HG02870 (cell line): ENCODE results near the gene TCEAL7.
"Not testable (repeated sequence)": the region's sequence is repeated elsewhere in the genome, so short reads cannot be mapped to it uniquely, and the experiment has no call there.

Source experiments
- ATAC-seq: cut with Tn5 transposase; IDR thresholded peaks from one replicate; pipeline ENCODE4 v1.9.1; 2021; ENCODE audit warnings: mild to moderate bottlenecking, moderate library complexity; ENCODE audit not compliant: unreplicated experiment

The TCEAL7 gene, protein sequence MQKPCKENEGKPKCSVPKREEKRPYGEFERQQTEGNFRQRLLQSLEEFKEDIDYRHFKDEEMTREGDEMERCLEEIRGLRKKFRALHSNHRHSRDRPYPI

DNA sequence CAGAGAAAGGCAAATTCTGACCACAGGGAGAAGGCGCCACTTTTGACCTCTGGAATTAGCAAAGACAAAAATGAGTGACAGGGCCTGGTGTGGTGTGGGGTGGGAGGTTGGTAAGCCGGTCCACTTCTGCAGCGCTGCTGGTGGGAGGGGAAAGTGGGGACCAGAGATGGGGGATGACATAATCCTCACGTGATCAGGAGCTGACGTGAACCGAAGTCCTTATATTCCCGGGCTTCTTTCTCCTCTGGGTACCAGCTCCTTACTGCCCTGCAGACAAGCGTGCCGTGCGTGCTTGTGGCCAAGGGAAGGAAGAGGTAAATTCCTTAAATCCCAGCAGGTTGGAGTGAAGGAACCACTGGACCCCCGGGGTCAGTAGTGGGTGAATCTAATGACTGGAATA lies at the start of gene TCEAL7:
TCEAL7 (plus strand) TSS at position 249 of the 400 bp plus-strand sequence. CDS start 1,165 bp downstream, outside the sequence.
- no peak for ATAC-seq

DNA sequence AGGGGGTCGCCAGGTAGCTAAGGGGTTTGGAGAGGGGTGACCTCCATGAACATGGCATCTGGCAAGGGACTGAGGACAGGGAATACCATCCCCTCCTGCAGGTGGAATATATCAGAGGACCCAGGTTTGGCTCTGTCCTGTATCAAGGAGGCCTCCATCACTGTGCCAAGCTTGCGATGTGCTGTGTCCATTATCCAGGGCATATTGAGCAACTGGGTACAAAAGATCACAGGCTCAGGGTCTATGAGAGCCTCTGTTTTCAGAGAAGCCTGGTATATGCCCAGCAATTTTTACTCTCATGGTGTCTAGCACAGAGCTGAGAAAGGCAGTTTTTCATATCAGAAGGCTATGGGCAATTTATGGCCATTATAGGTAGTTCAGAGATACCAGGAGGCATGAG lies 36.9 kb upstream of the TCEAL7 start:
- ATAC-seq = no peak

DNA sequence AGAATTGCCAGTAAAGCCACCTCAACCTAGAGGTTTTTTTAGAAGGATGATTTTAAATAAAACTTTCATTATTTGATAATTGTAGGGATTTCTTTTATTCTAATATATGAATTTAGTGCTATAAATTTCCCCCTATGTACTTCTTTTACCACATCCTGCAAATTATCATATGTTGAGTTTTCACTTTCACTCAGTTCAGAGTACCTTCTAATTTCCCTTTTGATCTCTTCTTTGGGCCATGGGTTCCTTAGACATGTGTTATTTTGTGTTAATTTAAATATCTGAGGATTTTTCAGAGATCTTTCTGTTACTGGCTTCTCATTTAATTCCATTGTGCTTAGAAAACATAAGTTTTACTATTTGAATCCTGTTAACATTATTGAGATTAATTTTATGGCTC lies 25.3 kb upstream of the TCEAL7 start:
- ATAC-seq = no peak

DNA sequence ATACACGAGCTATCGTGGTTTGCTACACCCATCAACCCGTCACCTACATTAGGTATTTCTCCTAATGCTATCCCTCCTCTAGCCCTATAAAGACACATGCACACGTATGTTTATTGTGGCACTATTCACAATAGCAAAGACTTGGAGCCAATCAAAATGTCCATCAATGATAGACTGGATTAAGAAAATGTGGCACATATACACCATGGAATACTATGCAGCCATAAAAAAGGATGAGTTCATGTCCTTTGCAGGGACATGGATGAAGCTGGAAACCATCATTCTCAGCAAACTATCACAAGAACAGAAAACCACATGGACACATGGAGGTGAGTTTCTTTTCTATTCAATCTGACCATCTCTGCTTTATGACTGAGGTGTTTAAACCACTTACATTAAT lies 24.4 kb upstream of the TCEAL7 start:
- ATAC-seq = not testable (repeated sequence)

DNA sequence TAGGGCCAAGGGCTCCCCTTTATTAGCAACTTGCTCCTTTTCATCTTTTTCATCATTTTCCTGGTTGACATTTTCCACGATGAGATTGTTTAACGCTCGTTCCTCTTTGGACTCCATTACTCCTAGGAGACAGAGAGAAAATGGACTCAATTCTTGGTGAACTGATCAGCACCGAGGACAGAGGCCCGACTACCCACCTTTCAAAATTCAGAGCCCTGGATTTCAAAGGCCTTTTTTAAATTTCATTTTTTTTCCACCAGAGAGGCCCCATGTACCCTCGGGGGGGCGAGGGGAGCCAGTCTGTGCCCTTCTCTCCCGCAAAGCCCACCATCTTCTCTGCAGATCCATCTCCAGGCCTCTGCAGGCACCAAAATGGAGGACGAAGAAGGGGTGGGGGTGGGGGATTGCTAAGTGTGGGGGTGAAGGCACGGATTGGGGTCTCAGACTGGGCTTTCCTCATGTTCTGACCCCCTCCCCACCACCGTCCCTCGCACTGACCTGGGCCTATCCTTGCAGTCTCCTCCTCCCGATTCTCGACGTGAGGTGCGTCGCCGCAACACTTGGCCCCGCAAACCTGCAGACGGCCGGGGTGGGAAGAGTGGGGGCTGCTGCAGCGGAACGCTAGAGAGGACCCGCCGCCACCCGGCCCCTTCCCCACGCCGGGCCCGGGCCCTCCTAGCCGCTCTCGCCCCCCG lies 20.0 kb upstream of the TCEAL7 start:
- no peak for ATAC-seq

DNA sequence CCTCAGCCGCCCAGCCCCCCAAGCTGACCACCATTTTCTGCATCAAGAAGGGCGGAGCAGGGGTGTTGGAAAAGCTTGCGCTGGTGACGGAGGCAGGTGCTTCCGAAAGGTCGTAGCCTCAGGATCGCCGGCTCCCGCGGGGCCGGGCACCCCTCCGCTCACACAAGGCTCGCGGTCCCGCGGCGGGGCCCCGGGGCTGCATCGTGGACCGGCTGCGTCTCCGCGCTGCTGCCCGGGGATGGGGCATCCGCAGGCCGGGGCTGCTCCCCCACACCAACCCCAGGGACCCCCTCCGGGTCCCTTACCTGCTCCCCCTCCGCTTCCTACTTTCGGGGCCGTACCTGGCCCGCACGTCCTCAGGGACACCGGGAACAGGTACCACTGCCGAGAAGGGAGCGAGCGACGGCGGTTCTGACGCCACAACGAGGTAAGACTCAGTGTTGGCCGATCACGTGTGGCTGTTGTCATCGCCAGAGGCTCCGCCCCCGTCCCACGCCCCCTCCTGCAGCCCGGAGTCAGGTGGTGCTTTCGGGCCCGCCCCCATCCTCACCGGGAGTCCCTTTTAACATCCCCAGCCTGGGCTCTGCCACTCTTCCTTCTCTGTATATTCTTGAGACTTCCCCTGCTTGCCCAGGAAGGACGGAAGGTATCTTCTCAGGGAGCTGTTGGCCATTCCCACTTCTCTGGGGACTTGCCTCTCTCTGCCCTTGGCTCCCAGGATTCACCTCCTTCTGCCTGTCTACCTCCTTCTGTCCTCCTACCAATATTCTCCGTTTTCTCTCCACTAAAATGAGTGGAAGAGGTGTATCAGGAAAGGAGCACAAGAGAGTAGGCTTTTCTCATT lies 19.3 kb upstream of the TCEAL7 start, which contains the start of gene BEX2:
BEX2 (minus strand) TSS at position 436 of the 844 bp plus-strand sequence. CDS start 1,014 bp downstream, outside the sequence.
- peak; percentile 98 for ATAC-seq

DNA sequence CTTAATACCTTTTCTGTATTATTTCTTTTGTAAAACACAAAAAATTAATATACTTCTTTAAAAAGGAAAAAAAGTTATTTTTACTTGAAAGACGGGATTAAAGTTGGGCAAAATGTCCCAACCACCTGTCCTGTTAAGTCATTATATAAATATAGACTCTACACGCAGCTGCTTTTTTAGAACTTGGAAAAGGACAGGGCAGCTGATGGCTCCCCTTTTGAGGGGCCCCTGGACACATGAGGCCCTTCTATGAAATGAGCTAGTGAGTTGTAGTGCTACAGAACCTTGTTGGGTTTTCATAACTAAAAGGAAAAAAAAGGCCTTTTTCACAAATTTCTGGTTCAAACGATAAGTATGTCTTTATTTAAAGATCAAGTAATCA lies 18.6 kb upstream of the TCEAL7 start:
- ATAC-seq = no peak

DNA sequence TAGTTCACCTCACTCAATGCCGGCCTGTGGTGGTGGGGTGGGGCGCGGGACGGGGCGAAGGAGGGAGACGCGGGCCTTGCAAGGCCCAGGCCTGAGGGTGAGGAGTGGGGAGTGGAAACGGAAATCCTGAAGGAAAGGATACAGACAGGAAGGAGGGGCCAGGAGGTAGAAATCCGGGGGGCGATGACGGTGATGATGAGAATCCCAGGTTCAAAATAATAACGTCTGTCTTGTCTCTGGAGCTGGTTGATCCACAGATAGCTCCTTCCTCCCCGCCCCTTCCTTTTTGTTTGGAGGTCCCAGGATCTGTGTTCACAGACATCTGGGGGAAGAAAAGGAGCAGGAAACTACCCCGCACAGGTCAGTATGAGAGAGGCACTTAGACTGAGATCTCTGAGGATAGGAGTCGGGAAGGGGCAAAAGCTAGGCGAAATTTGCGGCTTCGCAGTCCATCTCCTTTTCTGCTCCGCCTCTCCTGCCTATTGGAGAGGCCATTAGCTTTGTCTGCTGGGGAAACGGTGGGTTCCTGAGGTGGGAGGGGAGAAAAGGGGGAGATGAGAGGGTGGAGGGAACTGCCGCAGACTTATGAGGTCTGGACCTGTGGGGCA lies 746 bp downstream of the TCEAL7 start:
- ATAC-seq = no peak

DNA sequence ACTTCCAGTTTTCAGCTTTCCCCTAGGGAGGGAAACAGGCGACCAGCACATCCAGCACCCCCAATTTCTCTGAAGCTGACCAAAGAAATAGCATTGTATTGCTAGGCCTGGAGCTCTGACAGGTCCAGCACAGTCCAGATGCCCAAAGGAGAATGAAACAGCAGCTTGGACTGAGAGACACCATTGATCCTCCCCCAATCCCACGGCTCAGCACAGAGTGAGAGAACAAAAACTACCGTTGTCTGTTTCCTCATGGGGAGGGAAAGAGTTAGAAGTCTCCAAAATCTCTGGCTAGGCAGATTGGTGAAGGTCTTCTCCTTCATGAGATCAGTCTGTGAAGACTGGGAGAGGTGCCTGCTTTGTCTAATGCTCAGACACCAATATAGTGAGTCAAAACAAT lies 8.6 kb downstream of the TCEAL7 start:
- ATAC-seq = no peak

DNA sequence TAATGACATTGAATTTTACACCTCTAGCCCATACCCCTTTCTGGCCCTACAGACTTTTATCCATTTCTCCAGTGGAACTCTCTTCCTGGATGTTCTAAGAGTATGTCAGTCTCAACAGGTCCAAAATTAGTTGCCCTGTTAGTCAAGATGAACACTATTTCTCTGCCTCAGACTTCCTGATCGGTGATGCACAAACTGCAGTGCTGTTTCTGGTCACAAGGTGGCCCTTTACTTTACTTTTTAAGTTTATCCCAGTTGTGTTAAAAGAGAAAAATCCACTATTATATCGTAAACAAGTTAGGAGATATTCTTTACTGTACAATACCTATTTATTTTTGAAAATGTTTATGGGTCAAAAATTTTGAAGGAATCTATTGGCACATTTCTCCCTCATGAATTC lies 13.1 kb downstream of the TCEAL7 start:
- peak; percentile 75 for ATAC-seq

DNA sequence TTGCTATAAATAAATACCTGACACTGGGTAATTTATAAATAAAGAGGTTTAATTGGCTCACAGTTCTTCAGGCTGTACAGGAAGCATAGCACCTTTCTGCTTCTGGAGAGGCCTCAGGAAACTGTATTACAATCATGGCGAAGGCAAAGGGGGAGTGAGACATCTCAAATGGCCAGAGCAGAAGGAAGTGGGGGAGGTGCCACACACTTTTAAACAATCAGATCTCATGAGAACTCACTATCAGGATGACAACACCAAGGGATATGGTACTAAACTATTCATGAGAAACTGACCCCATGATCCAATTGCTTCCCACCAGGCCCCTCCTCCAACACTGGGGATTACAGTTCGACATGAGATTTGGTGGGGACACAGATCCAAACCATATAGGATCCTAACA lies 14.6 kb downstream of the TCEAL7 start:
- ATAC-seq = no peak

DNA sequence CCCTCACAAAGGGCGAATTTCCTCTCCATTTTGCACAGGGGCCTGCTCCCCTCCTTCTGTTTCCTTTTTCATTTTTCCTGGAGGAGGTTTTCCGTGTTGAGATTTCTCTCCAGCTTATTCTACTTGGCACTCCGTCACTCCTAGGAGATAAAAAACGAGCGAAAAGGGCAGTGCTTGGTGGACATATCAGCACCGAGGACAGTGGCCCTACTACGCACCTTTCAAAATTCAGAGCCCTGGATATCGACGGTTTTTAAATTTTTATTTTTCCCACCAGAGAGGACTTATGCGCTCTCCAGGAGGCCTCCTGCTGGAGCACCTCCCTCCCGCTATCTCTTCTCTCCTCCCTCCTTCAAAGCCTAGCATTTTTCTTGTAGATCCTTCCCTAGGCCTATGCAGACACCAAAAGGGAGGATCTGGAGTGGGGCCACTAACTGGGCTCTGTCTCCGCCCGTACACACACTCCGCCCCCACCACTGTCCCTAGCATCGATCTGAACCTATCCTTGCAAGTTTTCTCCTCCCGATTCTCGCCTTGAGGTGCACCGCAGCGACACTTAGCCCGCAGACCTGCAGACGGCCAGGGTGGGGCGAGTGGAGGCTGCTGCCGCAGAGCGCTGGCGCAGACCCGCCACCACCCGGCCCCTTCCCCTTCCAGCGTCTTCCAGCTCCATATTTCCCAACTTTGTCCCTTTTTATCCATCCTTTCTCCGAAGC lies 17.8 kb downstream of the TCEAL7 start:
- ATAC-seq = no peak

DNA sequence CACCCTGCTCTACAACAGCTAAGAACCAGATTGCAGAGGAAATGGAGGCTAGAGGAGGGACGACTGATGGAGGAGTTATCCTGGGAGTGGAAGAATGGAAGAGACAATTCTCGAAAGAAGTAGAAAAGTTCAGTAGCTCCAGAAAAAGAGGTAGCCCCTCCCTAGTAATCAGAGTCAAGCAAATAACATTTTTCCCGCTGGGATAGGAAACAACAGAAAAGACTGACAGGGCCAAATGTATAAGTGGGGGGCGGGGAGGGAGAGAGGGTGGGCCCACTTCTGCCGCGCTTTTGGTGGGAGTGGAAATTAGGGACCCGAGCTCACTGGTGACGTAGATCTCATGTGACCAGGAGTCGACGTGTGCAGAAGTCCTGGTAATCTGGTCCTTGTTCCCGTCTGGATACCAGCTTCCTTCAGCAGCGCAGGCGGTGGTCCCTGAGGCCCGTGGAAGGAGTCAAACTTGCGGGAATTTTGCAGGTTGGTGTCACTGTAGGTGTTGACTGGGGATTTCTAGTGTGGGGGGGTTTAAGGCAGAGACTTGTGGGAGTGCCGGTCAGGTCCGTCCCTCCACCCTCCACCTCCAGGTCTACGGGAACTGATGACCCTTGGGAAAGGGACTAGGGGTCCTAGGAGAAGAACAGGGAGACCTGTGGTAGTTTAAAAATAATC lies 26.2 kb downstream of the TCEAL7 start, which contains the start of gene TCEAL9:
TCEAL9 (plus strand) TSS at position 377 of the 669 bp plus-strand sequence. CDS start 1,179 bp downstream, outside the sequence.
- ATAC-seq = no peak

DNA sequence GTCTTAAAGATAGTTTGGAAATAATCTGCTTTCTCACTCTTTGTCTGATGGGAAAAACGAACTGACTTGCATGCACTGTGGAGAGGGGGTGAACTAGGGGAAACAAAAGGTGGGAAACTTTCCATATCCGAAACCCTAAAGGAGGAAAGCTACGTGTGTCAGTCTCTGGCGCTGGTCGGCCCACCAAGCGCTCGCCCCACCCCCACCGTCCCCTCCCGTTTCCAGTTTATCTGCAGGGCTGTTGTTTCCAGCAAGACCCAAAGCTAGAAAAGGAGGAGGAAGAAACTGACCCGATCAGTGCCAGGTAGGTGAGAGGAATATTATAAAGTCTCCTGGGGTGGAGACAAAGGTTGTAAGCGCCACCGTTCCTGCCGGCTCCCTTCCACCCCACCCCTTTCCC lies 26.8 kb downstream of the TCEAL7 start:
- no peak for ATAC-seq

DNA sequence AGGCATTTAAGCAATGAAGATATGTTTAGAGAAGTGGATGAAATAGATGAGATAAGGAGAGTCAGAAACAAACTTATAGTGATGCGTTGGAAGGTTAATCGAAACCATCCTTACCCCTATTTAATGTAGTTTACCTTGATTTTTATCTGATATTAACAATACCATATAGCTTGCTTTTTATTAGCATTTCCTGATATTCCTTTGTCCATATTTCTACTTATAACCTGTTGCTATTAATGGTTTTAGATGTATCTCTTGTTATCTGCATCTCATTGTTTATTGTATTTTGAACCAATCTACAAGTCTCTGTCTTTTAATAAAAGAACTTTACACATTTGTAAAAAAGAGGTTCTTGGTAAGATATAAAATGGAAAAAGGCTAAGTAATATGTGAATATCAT lies 27.8 kb downstream of the TCEAL7 start:
- no peak for ATAC-seq

DNA sequence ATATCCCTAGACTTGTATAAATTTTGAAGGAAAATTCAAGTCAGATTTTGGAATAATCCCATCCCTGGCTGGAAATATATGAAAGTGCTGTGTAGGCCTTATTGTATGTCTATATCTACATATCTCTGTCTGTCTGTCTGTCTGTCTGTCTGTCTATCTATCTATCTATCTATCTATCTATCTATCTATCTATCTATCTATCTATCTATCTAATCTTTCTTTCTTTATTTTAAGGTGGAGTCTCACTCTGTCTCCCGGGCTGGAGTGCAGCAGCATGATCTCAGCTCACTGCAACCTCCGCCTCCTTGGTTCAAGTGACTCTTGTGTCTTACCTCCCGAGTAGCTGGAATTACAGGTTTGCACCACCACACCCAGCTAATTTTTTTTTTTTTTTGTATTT lies 29.6 kb downstream of the TCEAL7 start:
- ATAC-seq = not testable (repeated sequence)

DNA sequence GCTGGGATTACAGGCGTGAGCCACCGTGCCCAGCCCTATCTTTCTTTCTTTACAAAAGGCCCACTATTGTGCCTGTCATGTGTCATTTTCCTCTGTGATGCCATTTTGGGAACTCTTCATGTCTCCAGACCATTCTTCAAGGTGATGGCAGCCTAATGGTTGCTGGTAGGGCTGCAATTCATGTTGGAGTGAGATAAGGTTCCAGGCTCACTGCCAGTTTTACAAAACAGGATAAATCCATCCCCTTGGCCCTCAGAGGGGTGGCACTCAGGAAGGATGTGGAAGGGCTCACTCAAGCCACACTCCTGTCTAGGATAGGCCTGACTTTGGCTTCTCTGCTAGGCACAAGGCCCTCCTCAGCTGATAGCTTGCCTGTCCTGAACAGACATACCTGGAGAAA lies 30.1 kb downstream of the TCEAL7 start:
- no peak for ATAC-seq

DNA sequence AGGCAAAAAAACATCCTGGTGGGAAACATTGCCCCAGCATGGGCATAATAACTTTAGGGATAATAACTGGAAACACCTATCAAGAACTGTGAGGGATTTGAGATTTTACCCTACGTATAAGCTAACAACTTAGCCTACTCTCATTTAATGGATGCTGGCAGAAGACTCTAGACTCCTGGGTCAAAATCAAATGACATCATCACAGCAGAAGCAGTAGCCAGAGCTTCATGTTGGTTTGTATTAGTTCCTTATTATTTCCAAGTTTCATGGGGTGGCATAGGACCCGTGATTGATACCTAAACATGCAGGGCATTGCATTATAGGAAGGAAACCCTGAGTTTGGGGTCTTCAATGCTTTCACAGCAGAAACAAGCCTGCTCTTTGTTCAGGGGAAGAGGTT lies 30.9 kb downstream of the TCEAL7 start:
- no peak for ATAC-seq

DNA sequence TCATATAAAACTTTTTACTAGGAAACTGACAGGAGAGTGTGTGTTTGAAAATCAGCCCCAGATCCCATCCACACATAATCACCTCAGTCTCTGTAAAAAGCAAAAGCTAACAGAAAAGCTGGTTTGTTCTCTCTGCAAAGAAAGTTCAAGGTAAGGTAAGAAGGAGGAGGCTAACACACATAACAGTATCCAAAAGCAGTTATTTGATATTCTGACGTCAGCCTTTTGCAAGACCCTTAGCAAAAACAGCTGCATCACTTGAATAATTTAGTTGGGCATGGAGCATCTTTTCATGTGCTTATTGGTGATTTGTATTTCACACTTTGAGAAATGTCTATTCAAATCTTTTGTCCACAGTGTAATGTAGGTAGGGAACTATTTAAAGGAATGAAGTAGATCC lies 31.8 kb downstream of the TCEAL7 start:
- ATAC-seq = no peak

DNA sequence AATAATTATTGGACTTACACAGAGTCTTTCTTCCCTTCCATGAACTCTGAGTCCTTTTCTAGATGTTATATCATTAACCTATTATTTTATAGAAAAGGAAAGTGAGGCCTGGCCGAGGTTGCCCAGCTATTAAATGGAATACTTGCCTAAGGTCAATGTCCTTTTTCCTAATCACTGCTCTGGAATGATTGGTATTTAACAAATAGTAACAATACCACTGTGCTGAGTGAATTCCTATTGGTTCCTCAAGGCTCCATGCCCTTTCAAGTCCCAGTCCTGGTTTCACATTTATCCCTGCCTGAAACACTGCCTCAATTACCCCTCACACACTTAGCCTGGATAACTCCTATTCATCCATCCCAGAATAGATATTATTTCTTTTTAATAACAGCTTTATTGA lies 32.4 kb downstream of the TCEAL7 start:
- no peak for ATAC-seq
